Stimulated activated CD4-positive, alpha-beta T cell treated with anti-CD3 and anti-CD28 coated beads, Interleukin-1b, Interleukin-23, amount 100 ng/mL, for 1 hour (primary cell): ENCODE data around the gene LIG3.
"Not testable (repeated sequence)": the region's sequence is repeated elsewhere in the genome, so short reads cannot be mapped to it uniquely, and the experiment has no call there.

ENCODE experiments used
- DNase-seq, 2 donors: peaks; one replicate each; pipeline ENCODE4 v3.0.0-alpha.2; 2020; ENCODE audit warnings: low read depth in 2 of 2

The LIG3 gene

DNA sequence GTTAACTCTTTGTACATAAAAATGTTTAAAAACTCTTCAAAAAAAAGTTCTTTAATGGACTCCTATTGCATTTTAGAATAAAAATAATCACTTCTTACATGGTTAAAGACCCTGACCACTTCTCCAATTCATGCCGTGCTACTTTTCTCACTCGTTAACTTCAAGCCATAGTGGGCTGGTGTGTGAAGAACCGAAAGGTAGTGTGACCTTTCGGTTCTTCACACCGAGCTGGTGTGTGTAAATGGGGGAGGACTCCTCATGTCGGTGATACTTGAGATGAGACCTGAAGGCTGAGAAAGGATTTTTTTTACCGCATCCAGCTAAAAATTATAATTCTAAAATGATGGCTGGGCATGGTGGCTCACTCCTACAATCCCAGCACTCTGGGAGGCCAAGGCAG, 61.1 kb downstream of the LIG3 start:
- DNase-seq, result no peak

DNA sequence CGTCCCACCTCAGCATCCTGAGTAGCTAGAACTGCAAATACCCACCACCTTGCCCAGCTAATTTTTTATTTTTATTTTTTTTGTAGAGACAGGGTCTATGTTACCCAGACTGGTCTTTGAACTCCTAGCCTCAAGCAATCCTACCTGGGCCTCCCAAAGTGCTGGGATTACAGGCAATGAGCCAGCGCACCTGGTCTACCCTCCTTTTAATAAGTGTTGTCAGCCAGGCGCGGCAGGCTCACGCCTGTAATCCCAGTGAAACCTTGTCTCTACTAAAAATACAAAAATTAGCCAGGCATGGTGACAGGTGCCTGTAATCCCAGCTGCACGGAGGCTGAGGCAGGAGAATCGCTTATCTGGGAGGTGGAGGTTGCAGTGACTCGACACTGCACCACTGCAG, 63.9 kb downstream of the LIG3 start:
- DNase-seq, result no peak

DNA sequence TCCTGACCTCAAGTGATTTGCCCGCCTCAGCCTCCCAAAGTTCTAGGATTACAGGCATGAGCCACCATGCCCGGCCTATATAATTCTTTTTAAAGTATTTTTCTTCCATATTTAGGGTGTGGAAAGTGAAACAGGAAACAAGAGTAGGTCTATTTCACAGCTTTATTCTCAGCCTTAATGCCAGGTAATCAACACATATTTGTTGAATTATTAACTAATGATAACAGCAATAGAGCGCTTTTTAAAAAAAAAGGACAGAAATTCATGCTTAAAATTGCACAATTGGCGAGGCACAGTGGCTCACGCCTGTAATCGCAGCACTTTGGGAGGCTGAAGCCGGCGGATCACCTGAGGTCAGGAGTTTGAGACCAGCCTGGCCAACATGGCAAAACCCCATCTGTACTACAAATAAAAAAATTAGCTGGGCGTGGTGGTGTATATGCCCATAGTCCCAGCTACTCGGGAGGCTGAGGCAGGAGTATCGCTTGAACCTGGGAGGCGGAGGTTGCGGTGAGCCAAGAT, 65.2 kb downstream of the LIG3 start:
- DNase-seq, result not testable (repeated sequence)

DNA sequence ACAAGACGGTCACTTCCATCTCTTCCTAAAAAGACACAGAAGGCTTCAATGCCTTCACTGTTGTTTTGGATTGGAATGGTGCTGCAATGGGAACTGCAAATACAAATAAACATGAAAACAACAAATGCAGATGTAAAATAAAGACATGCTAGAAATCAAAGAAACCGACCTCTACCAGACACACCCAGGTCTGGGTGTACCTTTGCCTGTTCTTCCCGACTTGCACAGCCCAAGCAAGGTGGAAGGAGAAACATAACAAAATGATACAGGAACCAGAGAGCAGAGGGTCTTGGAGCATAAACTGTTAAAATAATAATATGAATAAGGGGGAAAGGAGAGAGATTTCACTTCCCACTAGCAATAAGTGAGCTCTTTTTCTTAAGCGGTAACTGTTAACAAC, 65.9 kb downstream of the LIG3 start:
- DNase-seq, result no peak

DNA sequence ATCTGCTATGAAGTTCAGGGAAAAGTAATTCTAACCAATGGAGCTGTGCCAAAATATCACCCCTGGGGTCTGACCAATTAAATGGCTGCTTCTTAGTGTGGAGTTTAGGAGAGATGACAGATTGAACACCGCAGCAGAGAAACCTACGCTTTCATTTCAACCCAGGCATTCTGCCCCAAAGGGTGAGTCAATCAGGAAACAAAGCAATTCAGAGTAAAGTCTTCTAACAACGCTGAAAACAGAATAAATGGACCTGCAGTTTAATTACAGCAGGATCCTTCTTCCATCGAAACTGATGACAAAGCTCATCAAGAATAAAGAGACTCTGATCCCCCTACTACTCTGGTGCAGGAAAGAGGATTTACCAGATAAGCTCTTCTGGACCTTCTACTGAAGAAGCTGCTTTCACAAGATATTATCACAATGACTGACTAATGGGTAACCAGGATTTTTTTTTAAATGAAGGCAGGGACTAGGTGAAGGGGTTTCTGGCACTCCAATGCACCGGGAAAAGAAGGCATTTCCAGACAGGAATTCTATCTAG, 66.5 kb downstream of the LIG3 start:
- DNase-seq, result peak in 1 of 2 donors; percentile 23

DNA sequence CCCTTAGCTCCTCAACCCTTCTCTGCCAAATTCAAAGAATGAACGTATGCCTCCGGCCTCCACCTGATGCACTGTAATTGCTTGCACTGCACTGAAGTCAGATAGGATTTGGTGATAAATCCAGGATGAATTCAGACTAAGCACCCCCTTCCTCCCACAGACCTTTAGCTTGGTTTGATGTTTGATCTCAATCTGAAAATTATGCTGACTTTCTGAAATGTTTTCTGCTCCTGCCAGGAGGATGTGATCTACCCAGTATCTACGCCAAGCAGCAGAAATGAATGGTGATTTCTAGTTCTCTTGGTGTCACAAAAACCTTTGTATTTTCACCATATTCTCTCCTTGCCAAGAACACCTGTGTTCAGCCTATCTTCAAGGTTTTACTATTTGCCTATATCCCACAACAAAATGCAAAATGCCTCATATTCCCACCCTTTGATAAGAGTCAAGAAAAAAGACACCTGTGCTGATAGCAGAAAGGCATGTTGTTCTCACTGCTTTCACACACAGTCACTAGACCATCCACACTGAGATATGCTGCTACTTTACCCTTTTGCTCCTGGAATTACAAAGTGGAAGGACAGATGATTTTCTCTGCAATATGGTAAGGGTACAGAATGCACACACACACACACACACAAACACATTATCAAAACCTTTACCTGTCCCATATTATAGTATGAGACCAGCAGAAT, 68.5 kb downstream of the LIG3 start:
- no peak for DNase-seq

DNA sequence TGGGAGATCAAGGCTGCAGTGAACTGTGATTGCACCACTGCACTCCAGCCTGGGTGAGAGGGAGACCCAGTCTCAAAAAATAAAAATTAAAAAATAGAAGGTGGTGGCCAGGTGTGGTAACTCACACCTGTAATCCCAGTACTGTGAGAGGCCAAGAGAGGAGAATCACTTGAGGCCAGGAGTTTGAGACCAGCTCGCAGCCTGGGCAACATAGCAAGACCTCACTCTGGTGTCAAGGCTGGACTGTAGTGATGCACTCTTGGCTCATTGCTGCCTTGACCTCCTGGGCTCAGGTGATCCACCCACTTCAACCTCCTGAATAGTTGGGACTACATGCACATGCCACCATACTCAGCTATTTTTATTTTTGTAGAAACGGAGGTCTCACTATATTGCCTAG, 69.9 kb downstream of the LIG3 start:
- no peak for DNase-seq

DNA sequence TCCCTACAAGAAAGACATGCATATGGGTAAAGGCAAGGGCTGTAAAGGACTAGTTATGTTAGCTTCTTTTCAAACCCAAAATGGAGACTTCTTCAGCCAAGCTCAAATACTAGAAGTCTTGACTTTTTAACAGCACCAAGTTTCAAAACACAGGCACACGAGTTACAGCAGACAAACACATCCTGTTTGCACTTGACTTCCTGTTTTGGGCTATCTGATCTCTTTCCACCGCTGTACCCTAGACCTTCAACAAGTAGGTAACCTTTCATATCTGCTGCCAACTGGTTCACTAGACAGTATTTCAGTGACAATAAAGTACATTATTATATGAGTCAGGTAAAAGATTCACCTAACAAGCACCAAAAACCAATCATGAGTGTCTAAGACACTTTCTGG, 70.9 kb downstream of the LIG3 start:
- peak in 1 of 2 donors; percentile 11 for DNase-seq

DNA sequence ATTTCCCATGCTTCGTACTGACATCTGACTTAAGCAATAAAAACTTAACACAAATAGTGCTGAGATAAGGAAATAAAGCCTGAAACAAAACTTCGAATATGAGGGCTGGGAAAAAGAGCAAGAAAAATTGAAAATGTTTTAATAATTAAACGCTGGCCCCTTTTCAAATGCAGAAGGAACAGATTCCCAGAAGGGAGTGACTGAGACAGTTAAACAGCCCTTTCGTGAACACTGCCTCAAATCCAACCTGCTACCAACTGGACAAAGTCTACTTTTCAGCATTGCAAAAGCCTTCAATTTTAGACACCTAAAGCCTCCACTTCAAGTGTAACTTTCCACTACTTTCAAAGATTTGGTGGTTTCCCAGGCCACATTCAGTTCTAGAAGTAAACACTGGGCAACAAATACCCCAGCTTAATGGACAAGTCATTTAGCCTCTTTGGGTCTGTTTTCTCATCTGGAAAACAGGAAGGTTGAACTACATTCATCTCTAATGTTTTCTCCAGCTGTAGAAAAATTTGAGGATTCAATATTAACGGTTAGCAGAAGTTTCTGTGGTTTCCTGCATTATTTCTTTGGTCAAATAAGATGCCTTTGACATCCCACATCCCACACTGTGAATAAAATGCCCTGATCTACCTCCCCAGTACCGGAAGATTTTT, 71.4 kb downstream of the LIG3 start:
- DNase-seq, result no peak

DNA sequence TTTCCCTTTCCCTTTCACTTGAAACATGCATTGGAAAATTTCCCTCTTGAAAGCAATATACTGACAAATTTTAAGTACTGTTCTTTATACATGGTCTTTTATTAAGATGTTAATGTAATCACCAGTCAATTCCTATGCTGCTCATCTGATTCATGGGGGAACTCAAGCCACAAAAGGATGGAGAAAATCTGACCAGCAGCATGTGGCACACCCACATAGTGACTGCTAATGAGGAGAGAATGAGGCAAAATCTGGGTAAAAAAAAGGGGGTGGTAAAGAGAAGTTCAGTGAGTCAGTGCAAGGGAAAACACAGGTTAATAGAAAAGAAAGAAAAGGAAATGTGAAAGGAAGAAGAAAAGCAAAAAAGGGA, 71.9 kb downstream of the LIG3 start:
- no peak for DNase-seq

DNA sequence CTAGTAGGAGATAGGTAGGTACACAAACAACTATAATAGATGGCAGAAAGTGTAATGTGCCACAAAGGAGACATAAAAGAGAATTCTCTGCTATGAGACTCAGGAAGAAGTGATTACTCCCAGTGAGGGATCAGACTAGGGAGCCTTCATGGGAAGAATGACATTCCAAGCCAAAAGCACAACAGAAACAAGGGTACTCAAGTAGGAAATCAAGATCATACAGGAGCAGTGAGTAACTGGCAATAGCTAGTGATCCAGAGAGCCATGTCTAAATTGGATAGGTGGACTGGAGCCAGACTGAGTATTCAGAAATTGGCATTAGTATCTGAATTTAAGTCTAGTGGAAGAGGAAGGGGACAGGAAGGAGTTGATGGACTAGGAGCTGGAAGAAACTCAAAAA, 72.5 kb downstream of the LIG3 start:
- DNase-seq, result no peak

DNA sequence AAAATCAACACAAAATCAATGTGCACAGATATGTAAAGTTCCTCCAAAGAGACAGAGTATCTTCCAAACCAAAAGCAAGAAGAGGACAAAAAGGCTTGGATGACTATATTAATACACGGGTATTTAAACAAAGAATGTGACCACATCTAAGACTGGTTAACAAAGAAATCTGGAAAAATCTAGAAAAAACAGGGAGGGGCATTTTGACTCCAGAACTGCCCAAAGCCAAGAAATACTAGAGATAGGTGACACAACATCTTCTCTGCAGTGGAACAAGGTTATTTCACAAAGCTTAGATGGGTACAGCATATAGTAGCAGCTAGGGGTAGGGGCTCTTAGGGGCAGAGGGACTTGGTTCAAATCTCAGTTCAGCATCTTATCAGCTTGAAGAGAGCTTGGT, 72.9 kb downstream of the LIG3 start:
- DNase-seq, result no peak

DNA sequence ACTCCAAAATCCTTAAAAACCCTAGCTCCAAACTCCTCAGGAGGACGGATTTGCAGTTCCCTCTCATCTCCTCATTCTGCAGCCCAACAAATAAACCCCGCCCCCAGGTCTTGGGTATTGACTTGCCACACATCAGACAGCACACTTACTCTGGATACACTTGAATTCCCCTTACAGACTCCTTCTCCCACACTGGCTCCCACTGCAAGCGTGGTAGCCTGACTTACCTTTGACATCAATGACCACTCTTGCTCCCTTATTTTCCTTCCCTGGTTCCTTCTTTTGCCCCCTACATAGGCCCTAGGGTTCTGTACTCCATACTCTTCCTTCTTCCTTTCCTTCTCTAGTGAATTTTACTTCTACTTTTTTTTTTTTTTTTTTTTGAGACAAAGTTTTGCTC, 75.7 kb downstream of the LIG3 start:
- no peak for DNase-seq

DNA sequence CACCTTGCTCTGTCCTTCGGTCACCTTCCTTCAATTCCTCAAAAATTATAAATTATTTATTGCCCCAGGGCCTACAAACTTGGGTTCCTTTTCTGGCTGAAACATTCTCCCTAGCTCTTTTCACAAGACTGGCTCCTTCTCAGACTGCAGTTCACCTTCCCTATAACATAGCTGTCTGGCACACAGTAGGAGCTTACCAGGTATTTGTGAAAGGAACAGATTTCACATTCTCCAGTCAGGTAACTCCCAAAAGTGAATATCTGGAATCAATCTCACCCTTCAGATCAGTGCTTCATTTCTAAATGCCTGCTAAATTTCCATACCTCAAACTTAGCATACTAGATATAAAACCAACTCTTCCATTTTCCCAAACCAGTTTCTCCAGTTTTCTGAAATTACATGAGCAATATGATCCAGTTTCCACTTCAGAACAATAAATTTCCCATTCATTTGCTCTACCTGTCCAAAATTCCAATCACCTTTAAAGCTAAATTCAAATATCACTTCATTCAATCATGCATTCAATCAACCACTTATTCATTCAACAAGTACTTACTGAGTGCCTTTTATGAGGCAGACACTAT, 77.1 kb downstream of the LIG3 start:
- no peak for DNase-seq
